Left renal pelvis (tissue), 4 donors: ENCODE results near the gene SERPINA9. TPM values are rescaled to one million over a fixed set of nuclear protein-coding genes. Genes with fewer than 3 reads are reported as not detected.
"Not testable (repeated sequence)": the region's sequence is repeated elsewhere in the genome, so short reads cannot be mapped to it uniquely, and the experiment has no call there.

Source experiments
- DNase-seq, 4 donors: peaks; one replicate each; pipeline ENCODE4 v3.0.0-alpha.2; 2013; ENCODE audit warnings: low read depth in 4 of 4, low spot score in 3 of 4
- polyA plus RNA-seq, 4 donors: library from polyadenylated mRNA; unstranded; fragments of 120-200 nt; gene quantifications; one replicate each; pipeline ENCODE4 v1.2.1, GENCODE V29; 2013; ENCODE audit not compliant: insufficient read length in 4 of 4

Gene SERPINA9, protein sequence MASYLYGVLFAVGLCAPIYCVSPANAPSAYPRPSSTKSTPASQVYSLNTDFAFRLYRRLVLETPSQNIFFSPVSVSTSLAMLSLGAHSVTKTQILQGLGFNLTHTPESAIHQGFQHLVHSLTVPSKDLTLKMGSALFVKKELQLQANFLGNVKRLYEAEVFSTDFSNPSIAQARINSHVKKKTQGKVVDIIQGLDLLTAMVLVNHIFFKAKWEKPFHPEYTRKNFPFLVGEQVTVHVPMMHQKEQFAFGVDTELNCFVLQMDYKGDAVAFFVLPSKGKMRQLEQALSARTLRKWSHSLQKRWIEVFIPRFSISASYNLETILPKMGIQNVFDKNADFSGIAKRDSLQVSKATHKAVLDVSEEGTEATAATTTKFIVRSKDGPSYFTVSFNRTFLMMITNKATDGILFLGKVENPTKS
- polyA plus RNA-seq, result not detected

DNA sequence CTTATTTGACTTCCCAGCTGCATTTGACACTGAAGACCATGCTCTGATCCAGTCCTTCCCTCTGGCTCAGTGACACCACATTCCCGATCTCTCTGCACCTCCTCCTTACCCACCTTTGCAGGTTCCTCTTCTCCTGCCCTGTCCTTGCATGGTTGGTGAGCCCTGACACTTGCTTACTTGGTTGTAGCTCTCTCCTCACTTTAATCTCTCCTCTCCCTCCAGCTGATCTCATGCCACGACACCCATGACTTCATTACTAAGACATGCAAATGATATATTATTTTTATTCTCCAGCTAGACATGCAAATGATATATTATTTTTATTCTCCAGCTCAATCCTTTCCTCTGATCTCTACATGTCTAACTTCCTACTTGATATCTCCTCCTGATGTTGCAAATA lies at the start of gene SERPINA9:
SERPINA9 (minus strand) TSS at position 175 of the 400 bp plus-strand sequence. CDS start 6,357 bp downstream, outside the sequence.
- no peak for DNase-seq

DNA sequence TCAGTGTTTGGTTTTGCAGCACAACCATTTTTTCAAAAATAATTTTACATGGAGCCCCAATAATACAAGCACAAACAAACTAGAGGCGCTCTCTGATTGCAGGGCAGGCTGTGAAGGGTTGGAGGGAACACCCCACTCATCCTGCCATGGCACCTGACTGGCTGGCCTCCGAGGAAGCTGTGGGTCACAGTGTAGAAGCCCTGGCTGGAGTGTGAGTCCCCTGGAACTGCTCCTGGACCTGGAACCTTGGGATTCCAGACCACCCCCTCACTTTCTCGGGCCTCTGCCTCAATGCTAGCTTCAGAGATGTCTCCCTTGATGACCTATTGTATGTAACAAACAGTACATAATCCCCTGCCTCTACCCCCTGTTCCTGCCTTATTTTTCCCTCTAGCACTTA lies 48.1 kb upstream of the SERPINA9 start:
- DNase-seq, result no peak

- DNase-seq, result no peak
These were observed 47.3 kb upstream of the SERPINA9 start for GRCh38 chr14:94523265-94523664.

- no peak for DNase-seq
These were observed 46.2 kb upstream of the SERPINA9 start for GRCh38 chr14:94522115-94522724.

- no peak for DNase-seq
These were observed 45.5 kb upstream of the SERPINA9 start for GRCh38 chr14:94521375-94522114.

DNA sequence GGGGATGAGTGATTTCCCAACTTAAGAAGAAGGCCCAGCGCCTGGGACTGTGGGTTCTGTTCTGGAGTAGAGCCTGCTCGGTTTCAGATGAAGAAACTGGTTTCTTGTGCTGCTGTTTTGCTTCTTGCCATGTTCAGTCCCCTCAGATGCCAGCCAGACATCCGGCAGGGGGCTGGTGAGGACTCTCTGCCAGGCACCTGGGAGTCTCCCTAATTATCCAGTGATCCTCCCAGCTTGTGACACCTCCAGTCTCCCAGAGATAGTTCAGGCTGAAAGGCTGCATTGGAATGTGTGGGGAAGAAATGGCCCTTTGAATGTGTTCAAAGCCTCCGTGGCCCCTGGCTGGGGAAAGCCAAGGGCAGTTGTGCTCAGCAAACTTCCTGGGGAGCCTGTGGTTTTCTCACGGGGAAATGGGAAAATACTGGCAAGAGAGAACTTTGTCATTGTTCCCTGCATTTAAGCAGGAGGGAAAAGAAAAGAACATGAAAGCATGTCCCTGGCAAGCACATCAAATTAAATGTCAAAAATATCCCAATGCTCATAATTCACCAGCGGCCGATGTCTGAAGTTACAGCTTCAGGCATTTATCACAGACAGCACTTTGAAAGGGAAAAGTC lies 41.8 kb upstream of the SERPINA9 start:
- DNase-seq, result no peak

GRCh38 chr14:94517248-94517640 lies 41.2 kb upstream of the SERPINA9 start:
- no peak for DNase-seq

- no peak for DNase-seq
These were observed 39.9 kb upstream of the SERPINA9 start for GRCh38 chr14:94515856-94516255.

DNA sequence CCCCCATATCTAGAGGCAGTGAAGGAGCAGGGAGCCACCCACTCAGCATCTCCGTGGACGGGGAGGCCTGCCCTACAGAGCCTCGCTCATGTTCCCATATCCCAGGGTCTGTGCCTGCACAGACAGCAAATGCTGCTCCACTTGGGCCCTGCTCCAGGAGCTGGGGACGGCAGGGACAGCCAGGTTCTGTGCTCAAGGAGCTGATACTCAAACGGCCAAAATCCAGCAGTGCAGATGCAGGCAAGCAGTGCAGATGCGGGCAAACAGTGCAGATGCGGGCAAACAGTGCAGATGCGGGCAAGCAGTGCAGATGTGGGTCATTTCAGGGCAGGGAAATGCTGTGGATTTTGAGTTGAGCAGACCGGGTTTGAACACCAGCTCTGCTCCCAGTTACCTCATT lies 39.4 kb upstream of the SERPINA9 start:
- no peak for DNase-seq

GRCh38 chr14:94514351-94514750 lies 38.4 kb upstream of the SERPINA9 start:
- DNase-seq, result no peak

DNA sequence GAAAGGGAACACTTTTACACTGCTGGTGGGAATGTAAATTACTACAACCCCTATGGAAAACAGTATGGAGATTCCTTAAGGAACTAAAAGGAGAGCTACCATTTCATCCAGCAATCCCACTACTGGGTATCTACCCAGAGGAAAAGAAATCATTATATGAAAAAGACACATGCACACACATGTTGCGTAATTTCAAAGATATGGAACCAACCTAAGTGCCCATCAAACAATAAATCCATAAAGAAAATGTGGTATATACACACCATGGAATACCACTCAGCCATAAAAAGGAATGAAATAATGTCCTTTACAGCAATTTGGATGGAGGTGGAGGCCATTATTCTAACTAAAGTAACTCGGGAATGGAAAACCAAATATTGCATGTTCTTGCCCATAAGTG lies 34.5 kb upstream of the SERPINA9 start:
- DNase-seq, result not testable (repeated sequence)

DNA sequence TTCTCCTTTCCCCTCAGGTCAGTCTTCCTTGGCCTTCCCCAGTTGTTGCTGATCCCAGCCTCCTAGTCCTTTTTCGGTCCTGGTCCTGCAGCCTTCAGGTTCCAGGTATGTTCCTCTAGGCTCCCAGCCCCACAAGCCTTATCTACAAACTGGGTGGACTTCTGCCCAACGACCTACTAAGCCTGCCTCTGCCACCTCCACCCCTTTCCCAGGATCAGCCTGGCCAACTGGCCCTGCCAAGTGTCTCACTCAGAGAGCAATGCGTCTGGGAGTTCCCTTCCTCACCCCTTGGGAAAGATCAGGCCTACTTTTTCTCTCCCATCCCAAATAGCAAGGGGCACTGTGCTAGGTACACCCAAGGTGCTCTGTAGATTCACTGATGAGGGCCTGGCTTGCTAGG lies 33.4 kb upstream of the SERPINA9 start, which contains the start of gene SERPINA12:
SERPINA12 (minus strand) TSS at position 114 of the 400 bp plus-strand sequence. CDS start 11,072 bp downstream, outside the sequence.
- DNase-seq, result no peak

DNA sequence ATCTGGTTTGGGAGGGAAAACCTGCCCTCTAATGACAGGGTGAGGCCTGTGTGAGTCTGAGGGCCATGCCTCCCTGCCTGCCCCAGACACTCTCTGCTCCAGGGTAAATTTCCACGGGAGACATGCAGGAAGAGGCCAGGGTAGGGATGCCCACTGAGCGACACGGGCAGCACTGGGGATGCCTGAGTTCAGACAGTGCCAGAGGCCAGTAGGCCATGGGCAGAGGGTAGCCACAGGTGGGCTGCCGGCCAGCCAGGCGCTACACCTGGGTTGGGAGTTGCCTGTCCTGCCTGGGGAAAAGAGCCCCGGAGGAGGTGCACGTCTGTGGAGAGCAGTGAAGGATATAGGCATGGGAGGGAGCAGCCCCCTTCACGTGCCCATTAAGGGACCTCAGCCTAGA lies 29.6 kb upstream of the SERPINA9 start:
- no peak for DNase-seq

GRCh38 chr14:94505206-94505605 lies 29.2 kb upstream of the SERPINA9 start:
- DNase-seq, result no peak

DNA sequence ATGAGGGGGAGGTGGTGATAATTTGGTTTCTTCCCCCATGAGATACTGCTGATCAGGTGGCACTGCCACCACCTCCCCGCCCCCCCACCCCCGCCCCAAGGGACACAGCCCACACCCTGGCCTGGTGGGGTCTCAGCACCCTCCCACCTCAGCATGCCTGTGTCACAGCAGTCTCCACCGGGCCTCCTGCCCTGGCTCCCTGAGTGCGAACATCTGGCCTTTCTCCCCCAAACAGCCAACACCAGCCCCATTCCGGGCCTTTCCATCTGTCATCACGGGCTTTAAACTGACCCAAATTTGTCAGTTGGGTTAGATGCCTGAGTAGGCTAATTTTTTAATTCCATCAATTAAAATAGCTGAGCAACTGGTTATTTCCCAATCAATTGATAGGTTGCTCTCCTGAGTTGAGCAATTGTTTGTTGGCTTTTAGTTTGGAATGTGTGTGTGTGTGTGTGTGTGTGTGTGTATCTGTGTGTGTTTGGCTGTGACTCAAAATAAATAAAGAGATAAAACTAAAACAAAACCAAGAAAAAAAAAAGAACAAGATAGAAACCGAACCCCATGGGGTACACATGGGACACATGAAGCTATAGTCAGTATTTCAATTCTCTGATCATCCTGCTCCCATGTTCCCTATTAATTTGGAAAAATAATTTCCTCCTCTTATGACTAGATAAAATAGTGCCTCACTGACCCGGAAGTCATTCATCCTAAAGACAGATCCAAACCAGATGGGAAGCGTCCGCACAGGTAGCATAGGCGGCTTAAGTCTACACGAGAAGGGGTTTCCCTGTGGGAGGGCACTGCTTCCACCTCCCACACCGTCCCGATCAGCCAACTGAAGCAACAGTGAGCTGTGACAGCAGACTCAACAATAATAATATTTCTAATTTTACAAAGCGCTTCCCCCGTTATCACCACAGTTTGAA lies 25.9 kb upstream of the SERPINA9 start:
- DNase-seq, result no peak

DNA sequence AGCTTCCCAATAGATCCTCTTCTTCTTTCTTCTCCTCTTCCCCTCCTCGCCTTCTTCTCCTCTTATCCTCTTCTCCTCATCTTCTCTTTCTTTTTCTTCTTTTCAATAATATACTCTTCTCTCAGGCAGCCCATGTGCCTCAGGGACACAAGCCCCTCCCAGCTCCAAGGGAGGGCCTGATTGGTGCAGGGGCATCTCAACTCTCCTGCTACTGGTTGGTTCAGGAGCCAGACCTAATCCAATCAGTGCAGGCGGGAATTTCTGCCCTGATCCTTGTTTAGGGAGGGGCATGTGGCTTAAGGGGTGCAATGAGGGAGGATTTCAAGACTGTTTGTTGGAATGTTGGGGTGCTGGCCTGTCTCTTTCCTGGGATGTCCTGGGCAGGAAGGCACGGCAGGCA lies 24.3 kb upstream of the SERPINA9 start:
- DNase-seq, result no peak

- DNase-seq, result no peak
These were observed 23.7 kb upstream of the SERPINA9 start for GRCh38 chr14:94499673-94500072.

GRCh38 chr14:94498215-94498614 lies 22.2 kb upstream of the SERPINA9 start:
- no peak for DNase-seq

- no peak for DNase-seq
These were observed 18.1 kb upstream of the SERPINA9 start for GRCh38 chr14:94494085-94494484.

DNA sequence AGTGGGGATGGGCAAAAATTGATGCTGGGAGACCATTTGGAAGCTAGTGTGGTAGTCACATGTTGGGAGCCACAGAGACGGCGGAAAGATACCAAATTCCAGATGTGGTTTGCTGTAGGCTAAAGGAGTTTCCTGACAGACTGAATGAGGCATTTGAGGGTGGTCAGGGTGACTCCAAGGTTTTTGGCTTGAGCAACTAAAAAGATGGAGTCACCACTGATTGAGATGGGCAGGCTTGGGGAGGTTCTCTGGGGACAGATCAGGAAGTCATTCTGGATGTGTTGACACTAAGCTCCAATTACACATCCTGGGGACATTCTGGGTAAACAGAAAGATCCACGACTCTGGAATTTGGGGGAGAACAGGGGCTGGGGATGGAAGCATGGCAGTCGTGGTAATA lies 15.5 kb upstream of the SERPINA9 start:
- DNase-seq, result no peak
